Measurements from ENCODE around the gene PLTP. TPM values are rescaled to one million over a fixed set of nuclear protein-coding genes. Genes with fewer than 3 reads are reported as not detected.

The PLTP gene
- total RNA-seq, 4 donors from 2014 or later: 25.0 to 99.3 (median 35.7) TPM

DNA sequence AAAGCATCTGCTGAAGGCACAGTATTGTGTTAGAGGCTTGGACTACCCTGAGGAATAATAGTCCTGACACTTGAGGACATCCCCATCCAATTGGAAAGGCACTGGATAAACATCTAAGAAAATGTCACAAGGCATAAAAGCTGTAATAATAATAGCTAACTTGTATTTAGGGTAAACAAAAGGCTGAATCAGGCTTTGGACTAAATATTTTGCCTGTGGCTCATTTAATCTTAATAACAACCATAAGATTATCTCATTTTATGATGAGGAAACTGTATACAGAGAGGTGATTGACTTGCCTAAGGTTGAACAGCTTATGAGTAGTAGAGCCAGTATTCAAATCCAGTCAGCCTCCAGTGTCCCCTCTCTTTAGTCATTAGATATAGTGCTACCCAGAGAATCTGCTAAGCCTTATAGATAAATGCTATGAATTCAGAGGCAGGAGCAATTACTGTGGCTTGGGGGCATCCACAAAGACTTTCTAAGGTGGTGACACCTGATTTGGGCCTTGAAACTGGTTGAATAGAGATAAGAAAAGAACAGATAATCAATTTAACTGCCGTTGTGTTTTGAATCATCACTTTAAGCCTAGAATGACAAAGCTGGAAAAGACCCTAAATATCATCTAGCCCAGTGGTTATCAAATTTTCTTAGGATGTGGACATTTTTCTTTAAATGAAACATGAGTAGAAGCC is 38.4 kb downstream of the PLTP start:
- no peak for TF ChIP-seq CTCF (IDR thresholded peaks at IDR 0.05)
- no peak for TF ChIP-seq POLR2A (IDR thresholded peaks at IDR 0.05)
- Histone ChIP-seq H3K27me3 (no peaks in the 10 kb centered on the region), H3K27ac (no peak overlapping the region), H3K4me3 (no peak overlapping the region), H3K36me3 (peaks cover 0 to 18% (median 0%) of the 10 kb centered on the region in 3 donors), H3K9me3 (no peaks in the 10 kb centered on the region), H3K4me1 (no peaks in the 10 kb centered on the region)
- DNase-seq: no peak

DNA sequence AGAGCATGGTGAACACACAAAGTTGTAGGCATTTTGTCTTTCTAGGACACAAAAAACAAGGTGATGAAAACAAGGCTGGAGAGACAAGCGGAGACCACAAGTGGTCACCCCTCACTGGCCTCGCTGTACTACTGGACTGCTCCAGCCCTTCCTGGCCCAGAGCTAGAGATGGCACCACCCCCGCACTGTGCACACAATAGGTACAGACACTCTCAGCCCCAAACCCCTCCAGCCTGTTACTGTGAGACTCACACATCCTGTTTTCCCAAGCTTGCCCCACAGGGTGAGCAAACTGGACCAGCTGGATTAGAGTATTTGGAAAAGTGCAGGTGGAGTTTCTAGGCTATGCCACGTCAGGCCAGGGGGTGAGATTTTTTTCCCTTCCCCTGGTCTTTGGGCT is 39.3 kb downstream of the PLTP start:
- TF ChIP-seq POLR2A (IDR thresholded peaks at IDR 0.05) (no peak), CTCF (IDR thresholded peaks at IDR 0.05) (no peak)
- H3K27ac ChIP-seq: no peak overlapping the region
- H3K4me3 ChIP-seq: no peak overlapping the region
- H3K27me3 ChIP-seq: no peaks in the 10 kb centered on the region
- no peaks in the 10 kb centered on the region for H3K9me3 ChIP-seq
- H3K4me1 ChIP-seq: peaks cover 0 to 3% (median 0%) of the 10 kb centered on the region in 4 donors
- peaks cover 0 to 10% (median 0%) of the 10 kb centered on the region in 3 donors for H3K36me3 ChIP-seq
- DNase-seq: no peak

- Histone ChIP-seq H3K4me1 (peaks cover 0 to 29% (median 0%) of the 10 kb centered on the region in 4 donors), H3K4me3 (no peak overlapping the region), H3K9me3 (no peaks in the 10 kb centered on the region), H3K36me3 (no peaks in the 10 kb centered on the region), H3K27ac (peak overlapping the region in 1 of 4 donors; percentile 62), H3K27me3 (no peaks in the 10 kb centered on the region)
- no peak for DNase-seq
- TF ChIP-seq POLR2A (IDR thresholded peaks at IDR 0.05) (no peak), CTCF (IDR thresholded peaks at IDR 0.05) (no peak)
These were observed 44.2 kb downstream of the PLTP start for GRCh38 chr20:45867819-45868176.

DNA sequence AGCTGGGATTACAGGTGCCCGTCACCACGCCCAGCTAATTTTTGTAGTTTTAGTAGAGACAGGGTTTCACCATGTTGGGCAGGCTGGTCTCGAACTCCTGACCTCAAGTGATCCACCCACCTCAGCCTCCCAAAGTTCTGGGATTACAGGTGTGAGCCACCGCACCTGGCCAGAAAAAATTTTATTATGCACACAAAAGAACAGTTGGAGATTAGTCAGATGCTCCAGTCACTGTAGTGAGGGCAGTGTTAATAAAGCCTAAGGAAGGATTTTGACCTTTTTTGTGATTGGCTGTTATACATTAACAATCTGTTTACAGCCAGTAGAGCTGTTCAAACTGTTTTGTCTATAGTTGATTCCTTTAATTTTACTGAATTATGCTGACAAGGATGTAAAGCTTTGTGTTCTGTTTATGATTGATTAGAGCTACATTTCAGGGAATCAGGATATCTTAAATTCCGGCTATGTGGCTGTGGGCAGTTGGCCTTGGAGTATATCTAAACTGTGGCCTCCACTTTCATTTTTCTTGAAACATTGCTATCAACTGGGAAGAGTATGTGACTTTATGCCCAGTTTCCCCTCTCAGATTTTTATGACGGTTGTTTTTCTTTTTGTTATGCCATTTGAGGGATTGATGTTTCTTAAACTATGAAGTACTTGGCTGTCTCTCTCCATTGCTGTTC is 44.7 kb downstream of the PLTP start:
- Histone ChIP-seq H3K9me3 (no peaks in the 10 kb centered on the region), H3K4me1 (peaks cover 0 to 34% (median 0%) of the 10 kb centered on the region in 4 donors), H3K4me3 (no peak overlapping the region), H3K36me3 (no peaks in the 10 kb centered on the region), H3K27me3 (no peaks in the 10 kb centered on the region), H3K27ac (peak overlapping the region in 2 of 4 donors; percentile 46 to 62)
- no peak for DNase-seq
- TF ChIP-seq CTCF (IDR thresholded peaks at IDR 0.05): no peak
- TF ChIP-seq POLR2A (IDR thresholded peaks at IDR 0.05): no peak

GRCh38 chr20:45866454-45866853 is 45.5 kb downstream of the PLTP start:
- no peak for DNase-seq
- H3K36me3 ChIP-seq: no peaks in the 10 kb centered on the region
- H3K27ac ChIP-seq: no peak overlapping the region
- no peaks in the 10 kb centered on the region for H3K9me3 ChIP-seq
- no peak overlapping the region for H3K4me3 ChIP-seq
- no peaks in the 10 kb centered on the region for H3K27me3 ChIP-seq
- H3K4me1 ChIP-seq: peaks cover 0 to 41% (median 0%) of the 10 kb centered on the region in 4 donors
- TF ChIP-seq POLR2A (IDR thresholded peaks at IDR 0.05): no peak
- TF ChIP-seq CTCF (IDR thresholded peaks at IDR 0.05): no peak
